Mesendoderm (in vitro differentiated cells): ENCODE measurements around the gene OSBPL8.

Experiments used
- DNase-seq: peaks from one replicate; pipeline ENCODE4 v3.0.0; 2013
- H2AK5ac ChIP-seq: 2 replicates; pipeline ENCODE4 v1.6.1; 2013; ENCODE audit warnings: low read length, inconsistent platforms
- H2BK120ac ChIP-seq: 2 replicates; pipeline ENCODE4 v1.6.1; 2013; ENCODE audit warnings: low read depth, mild to moderate bottlenecking, low read length, moderate library complexity, mixed read lengths
- H2BK15ac ChIP-seq: replicated peaks from 2 replicates; pipeline ENCODE4 v1.6.1; 2013; ENCODE audit warnings: low read depth, mild to moderate bottlenecking, moderate library complexity
- H2BK5ac ChIP-seq: 2 replicates; pipeline ENCODE4 v1.6.1; 2013; ENCODE audit warnings: low read length, inconsistent platforms
- H3K18ac ChIP-seq: 2 replicates; pipeline ENCODE4 v1.6.1; 2013; ENCODE audit warnings: mild to moderate bottlenecking, low read length, mixed read lengths
- H3K23ac ChIP-seq: one replicate; pipeline ENCODE4 v1.6.1; 2013; ENCODE audit warnings: low read length
- H3K27ac ChIP-seq: 2 replicates; pipeline ENCODE4 v1.5.1; 2013; ENCODE audit warnings: low read depth, mild to moderate bottlenecking, inconsistent platforms, low read length, moderate library complexity
- H3K27me3 ChIP-seq: 2 replicates; pipeline ENCODE4 v1.6.1; 2013; ENCODE audit warnings: low read length, control low read depth, mild to moderate bottlenecking, inconsistent platforms; ENCODE audit not compliant: insufficient read depth, poor library complexity
- H3K36me3 ChIP-seq: 2 replicates; pipeline ENCODE4 v1.6.1; 2013; ENCODE audit warnings: low read length, inconsistent platforms; ENCODE audit not compliant: control insufficient read depth, insufficient read depth
- H3K4ac ChIP-seq: one replicate; pipeline ENCODE4 v1.6.1; 2013; ENCODE audit warnings: low read depth, mild to moderate bottlenecking, low read length, moderate library complexity
- H3K4me1 ChIP-seq: 2 replicates; pipeline ENCODE4 v1.6.1; 2013; ENCODE audit warnings: low read depth, low read length, inconsistent platforms; ENCODE audit not compliant: control insufficient read depth
- H3K4me2 ChIP-seq: 2 replicates; pipeline ENCODE4 v1.6.1; 2013; ENCODE audit warnings: low read length
- H3K4me3 ChIP-seq: 2 replicates; pipeline ENCODE4 v1.5.1; 2013; ENCODE audit warnings: mild to moderate bottlenecking, low read length
- H3K56ac ChIP-seq: one replicate; pipeline ENCODE4 v1.6.1; 2013; ENCODE audit warnings: low read length
- H3K79me1 ChIP-seq: 2 replicates; pipeline ENCODE4 v1.6.1; 2013; ENCODE audit warnings: low read length, inconsistent platforms
- H3K79me2 ChIP-seq: 2 replicates; pipeline ENCODE4 v1.6.1; 2013; ENCODE audit warnings: mild to moderate bottlenecking, low read length; ENCODE audit not compliant: control insufficient read depth, insufficient read depth
- H3K9ac ChIP-seq: 2 replicates; pipeline ENCODE4 v1.6.1; 2013; ENCODE audit warnings: low read length, inconsistent platforms
- H4K5ac ChIP-seq: one replicate; pipeline ENCODE4 v1.6.1; 2013; ENCODE audit warnings: low read length
- H4K8ac ChIP-seq: one replicate; pipeline ENCODE4 v1.6.1; 2013; ENCODE audit warnings: low read depth, mild to moderate bottlenecking, control low read depth, low read length, moderate library complexity
- WGBS: extraction: QIAGEN DNeasy Blood & Tissue Kit; methylation state at CpG from one replicate; pipeline ENCODE4 v1.1.7; 2013; ENCODE audit warnings: low lambda C conversion rate, missing lambda C conversion rate; ENCODE audit not compliant: insufficient coverage; ENCODE audit errors: extremely low coverage; 5-methylcytosine and 5-hydroxymethylcytosine counted together

The OSBPL8 gene

GRCh38 chr12:76464631-76465166 is 94.9 kb downstream of the OSBPL8 start:
- DNase-seq = no peak
- no CpG with 5 or more reads among the region's 5 CpGs for WGBS
- no peak overlapping the region for H4K8ac ChIP-seq
- no peak overlapping the region for H3K9ac ChIP-seq
- H3K36me3 ChIP-seq = no peaks in the 10 kb centered on the region
- no peak overlapping the region for H2BK120ac ChIP-seq
- H3K4me1 ChIP-seq = peaks cover 4% of the 10 kb centered on the region
- peaks cover 3% of the 10 kb centered on the region for H3K79me2 ChIP-seq
- no peak overlapping the region for H3K23ac ChIP-seq
- H3K18ac ChIP-seq = no peak overlapping the region
- H2BK5ac ChIP-seq = no peak overlapping the region
- no peak overlapping the region for H3K4ac ChIP-seq
- H3K56ac ChIP-seq = no peak overlapping the region
- no peak overlapping the region for H4K5ac ChIP-seq
- no peak overlapping the region for H3K27ac ChIP-seq
- H3K27me3 ChIP-seq = no peaks in the 10 kb centered on the region
- peaks cover 5% of the 10 kb centered on the region for H3K79me1 ChIP-seq
- H2BK15ac ChIP-seq = no peak overlapping the region
- H3K4me2 ChIP-seq = no peak overlapping the region
- H3K4me3 ChIP-seq = no peak overlapping the region
- H2AK5ac ChIP-seq = no peak overlapping the region

DNA sequence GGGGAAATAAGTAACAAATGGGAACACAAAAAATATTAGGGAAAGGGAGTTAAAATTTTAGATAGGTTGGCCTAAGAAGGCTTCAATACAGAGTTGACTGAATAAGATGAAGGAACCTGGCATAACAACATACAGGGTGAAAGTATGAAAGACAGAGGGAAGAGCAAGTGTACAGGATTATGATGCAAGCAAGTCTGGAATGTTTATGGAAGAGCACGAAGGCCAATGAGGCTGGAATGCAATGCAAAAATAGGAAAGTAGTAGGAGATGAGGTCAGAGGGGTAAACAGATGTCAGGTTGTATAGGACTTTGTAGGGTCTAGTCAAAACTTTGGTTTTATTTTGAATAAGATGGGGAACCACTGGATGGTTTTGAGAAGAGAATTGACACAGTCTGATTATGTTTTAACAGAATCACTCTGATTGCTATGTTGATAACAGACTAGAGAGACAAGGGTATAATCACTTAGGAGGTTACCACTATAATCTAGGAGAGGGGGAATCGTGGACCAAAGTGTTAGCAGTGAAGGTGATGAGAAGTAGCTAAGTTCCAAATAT is 96.8 kb downstream of the OSBPL8 start:
- H3K4me2 ChIP-seq = no peak overlapping the region
- H3K4me3 ChIP-seq = no peak overlapping the region
- no peak overlapping the region for H4K5ac ChIP-seq
- no peak overlapping the region for H3K27ac ChIP-seq
- peaks cover 5% of the 10 kb centered on the region for H3K79me1 ChIP-seq
- H3K56ac ChIP-seq = no peak overlapping the region
- no peak overlapping the region for H2BK5ac ChIP-seq
- H3K36me3 ChIP-seq = no peaks in the 10 kb centered on the region
- H3K18ac ChIP-seq = no peak overlapping the region
- H3K4ac ChIP-seq = no peak overlapping the region
- no peak overlapping the region for H2AK5ac ChIP-seq
- H3K79me2 ChIP-seq = peaks cover 1% of the 10 kb centered on the region
- peaks cover 1% of the 10 kb centered on the region for H3K4me1 ChIP-seq
- no peak overlapping the region for H3K9ac ChIP-seq
- H4K8ac ChIP-seq = no peak overlapping the region
- no peak overlapping the region for H3K23ac ChIP-seq
- H2BK15ac ChIP-seq = no peak overlapping the region
- H2BK120ac ChIP-seq = no peak overlapping the region
- DNase-seq = no peak
- no peaks in the 10 kb centered on the region for H3K27me3 ChIP-seq
- no CpG with 5 or more reads among the region's 2 CpGs for whole genome bisulfite sequencing

GRCh38 chr12:76460807-76461206 is 98.8 kb downstream of the OSBPL8 start:
- Histone ChIP-seq H3K79me1 (peaks cover 2% of the 10 kb centered on the region), H3K4me3 (no peak overlapping the region), H3K18ac (no peak overlapping the region), H3K36me3 (no peaks in the 10 kb centered on the region), H3K27ac (no peak overlapping the region), H2BK5ac (no peak overlapping the region), H4K5ac (no peak overlapping the region), H3K4ac (no peak overlapping the region), H3K56ac (no peak overlapping the region), H3K27me3 (no peaks in the 10 kb centered on the region), H3K23ac (no peak overlapping the region), H2BK15ac (no peak overlapping the region), H3K9ac (no peak overlapping the region), H4K8ac (no peak overlapping the region), H2BK120ac (no peak overlapping the region), H3K4me2 (no peak overlapping the region), H3K4me1 (peaks cover 1% of the 10 kb centered on the region), H2AK5ac (no peak overlapping the region), H3K79me2 (no peaks in the 10 kb centered on the region)
- no peak for DNase-seq

GRCh38 chr12:76457818-76458217 is 101.8 kb downstream of the OSBPL8 start:
- WGBS = no CpG with 5 or more reads among the region's 5 CpGs
- Histone ChIP-seq H3K56ac (no peak overlapping the region), H3K4me2 (no peak overlapping the region)

DNA sequence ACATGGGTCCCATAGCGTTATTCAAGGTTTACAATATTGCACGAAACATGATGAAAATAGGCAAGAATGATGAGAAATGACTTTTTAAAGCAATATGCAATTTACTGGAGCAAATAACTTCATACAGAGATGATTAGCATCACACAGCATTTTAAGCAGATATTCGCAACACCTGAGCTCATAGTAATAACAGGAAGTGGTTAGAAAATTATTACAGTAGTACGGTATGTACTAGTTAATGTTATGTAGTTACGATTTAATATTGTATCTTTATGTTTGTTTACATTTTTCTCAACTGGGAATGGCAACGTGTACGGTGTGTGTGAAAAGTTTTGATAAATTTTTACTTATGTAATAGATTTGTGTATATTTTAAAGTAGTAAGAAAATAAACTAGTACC is 102.6 kb downstream of the OSBPL8 start:
- peaks cover 1% of the 10 kb centered on the region for H3K4me1 ChIP-seq
- no peak overlapping the region for H2AK5ac ChIP-seq
- no peak overlapping the region for H3K4ac ChIP-seq
- no peaks in the 10 kb centered on the region for H3K36me3 ChIP-seq
- no peak overlapping the region for H2BK120ac ChIP-seq
- no peaks in the 10 kb centered on the region for H3K79me2 ChIP-seq
- no peak overlapping the region for H2BK5ac ChIP-seq
- no peak overlapping the region for H3K4me3 ChIP-seq
- H3K27ac ChIP-seq = no peak overlapping the region
- no peaks in the 10 kb centered on the region for H3K79me1 ChIP-seq
- H3K56ac ChIP-seq = no peak overlapping the region
- H3K9ac ChIP-seq = no peak overlapping the region
- no peaks in the 10 kb centered on the region for H3K27me3 ChIP-seq
- H4K5ac ChIP-seq = no peak overlapping the region
- no peak overlapping the region for H3K4me2 ChIP-seq
- DNase-seq = no peak
- no peak overlapping the region for H3K18ac ChIP-seq
- 96% methylated on average over 4 of the region's 7 CpGs for WGBS
- H3K23ac ChIP-seq = no peak overlapping the region
- no peak overlapping the region for H4K8ac ChIP-seq
- H2BK15ac ChIP-seq = no peak overlapping the region

More at GRCh38 chr12:76457818-76458217, 101.8 kb downstream of the OSBPL8 start:
- Histone ChIP-seq H2BK5ac (no peak overlapping the region), H3K23ac (no peak overlapping the region), H3K4me1 (peaks cover 1% of the 10 kb centered on the region), H2BK15ac (no peak overlapping the region), H2BK120ac (no peak overlapping the region), H4K8ac (no peak overlapping the region), H3K36me3 (no peaks in the 10 kb centered on the region), H3K27ac (no peak overlapping the region), H3K4ac (no peak overlapping the region), H3K18ac (no peak overlapping the region), H3K4me3 (no peak overlapping the region), H3K27me3 (no peaks in the 10 kb centered on the region), H4K5ac (no peak overlapping the region), H3K9ac (no peak overlapping the region), H2AK5ac (no peak overlapping the region), H3K79me1 (peaks cover 2% of the 10 kb centered on the region), H3K79me2 (no peaks in the 10 kb centered on the region)
- DNase-seq = no peak
